Neuronal stem cell (in vitro differentiated cells): ENCODE data around the gene BCOR.

Source experiments
- DNase-seq: peaks from one replicate; pipeline ENCODE4 v3.0.0-alpha.2; 2013; ENCODE audit warnings: low spot score
- H2AFZ ChIP-seq: one replicate; pipeline ENCODE4 v1.6.1; 2013; ENCODE audit warnings: mild to moderate bottlenecking, low read length, inconsistent platforms
- H2AK5ac ChIP-seq: 2 replicates; pipeline ENCODE4 v1.6.1; 2013; ENCODE audit warnings: low read depth, mild to moderate bottlenecking, inconsistent platforms, low read length, moderate library complexity, mixed read lengths
- H2BK120ac ChIP-seq: 2 replicates; pipeline ENCODE4 v1.6.1; 2013; ENCODE audit warnings: low read depth, mild to moderate bottlenecking, inconsistent platforms, low read length, moderate library complexity, mixed read lengths
- H2BK12ac ChIP-seq: one replicate; pipeline ENCODE4 v1.6.1; 2013; ENCODE audit warnings: low read length, inconsistent platforms
- H2BK15ac ChIP-seq: 2 replicates; pipeline ENCODE4 v1.6.1; 2013; ENCODE audit warnings: mild to moderate bottlenecking, low read length, inconsistent platforms, mixed read lengths
- H2BK5ac ChIP-seq: one replicate; pipeline ENCODE4 v1.6.1; 2013; ENCODE audit warnings: inconsistent platforms, mild to moderate bottlenecking, low read length, moderate library complexity
- H3K14ac ChIP-seq: one replicate; pipeline ENCODE4 v1.6.1; 2013; ENCODE audit warnings: low read length, inconsistent platforms
- H3K18ac ChIP-seq: 2 replicates; pipeline ENCODE4 v1.6.1; 2013; ENCODE audit warnings: low read length, inconsistent platforms
- H3K23ac ChIP-seq: 2 replicates; pipeline ENCODE4 v1.6.1; 2013; ENCODE audit warnings: low read depth, mild to moderate bottlenecking, mixed read lengths, low read length, inconsistent platforms; ENCODE audit not compliant: poor library complexity
- H3K27ac ChIP-seq: replicated peaks from 3 replicates; pipeline ENCODE4 v1.5.1; 2013; ENCODE audit warnings: low read length, inconsistent platforms
- H3K27me3 ChIP-seq, 3 experiments: 2 replicates each; pipeline ENCODE4 v1.6.1; 2013; ENCODE audit warnings: low read length in 3 of 3, mild to moderate bottlenecking in 2 of 3, inconsistent platforms in 1 of 3, low read depth in 1 of 3, mixed read lengths in 1 of 3, moderate library complexity in 1 of 3; ENCODE audit not compliant: control insufficient read depth in 3 of 3, insufficient read depth in 3 of 3
- H3K36me3 ChIP-seq, 2 donors: replicated peaks in 1 of 2; 2 replicates each; pipeline ENCODE4 v1.6.1; 2013; ENCODE audit warnings: low read length in 2 of 2; ENCODE audit not compliant: control insufficient read depth in 2 of 2, insufficient read depth in 2 of 2
- H3K4ac ChIP-seq: 2 replicates; pipeline ENCODE4 v1.6.1; 2013; ENCODE audit warnings: inconsistent platforms, mild to moderate bottlenecking, low read length, moderate library complexity
- H3K4me1 ChIP-seq, 2 donors: 1 replicate in 1 of 2; 2 replicates in 1 of 2; pipeline ENCODE4 v1.6.1; 2013; ENCODE audit warnings: low read length in 2 of 2, low read depth in 1 of 2; ENCODE audit not compliant: control insufficient read depth in 2 of 2, insufficient read depth in 1 of 2
- H3K4me2 ChIP-seq: one replicate; pipeline ENCODE4 v1.6.1; 2013; ENCODE audit warnings: mild to moderate bottlenecking, low read length, inconsistent platforms; ENCODE audit not compliant: insufficient read depth, poor library complexity, severe bottlenecking
- H3K4me3 ChIP-seq, 2 donors: 2 replicates each; pipeline ENCODE4 v1.5.1; 2013; ENCODE audit warnings: low read length in 2 of 2, mild to moderate bottlenecking in 2 of 2, inconsistent platforms in 1 of 2, moderate library complexity in 1 of 2
- H3K79me1 ChIP-seq: one replicate; pipeline ENCODE4 v1.6.1; 2013; ENCODE audit warnings: low read depth, mild to moderate bottlenecking, inconsistent platforms, low read length, moderate library complexity
- H3K9ac ChIP-seq: one replicate; pipeline ENCODE4 v1.6.1; 2013; ENCODE audit warnings: mild to moderate bottlenecking, low read depth, low read length, inconsistent platforms; ENCODE audit not compliant: poor library complexity
- H3K9me3 ChIP-seq, 2 donors: replicated peaks in 1 of 2; 2 replicates each; pipeline versions ENCODE3 to v1.6.1; 2013; ENCODE audit warnings: low read length in 2 of 2, mild to moderate bottlenecking in 2 of 2, inconsistent platforms in 1 of 2, low read depth in 1 of 2, mixed read lengths in 1 of 2, moderate library complexity in 1 of 2; ENCODE audit not compliant: control insufficient read depth in 2 of 2, insufficient read depth in 1 of 2
- H4K8ac ChIP-seq: one replicate; pipeline ENCODE4 v1.6.1; 2013; ENCODE audit warnings: low read depth, mild to moderate bottlenecking, inconsistent platforms, low read length, moderate library complexity
- H4K91ac ChIP-seq: one replicate; pipeline ENCODE4 v1.6.1; 2013; ENCODE audit warnings: low read length, low read depth, mild to moderate bottlenecking, inconsistent platforms; ENCODE audit not compliant: poor library complexity
- WGBS, 2 donors: extraction: QIAGEN DNeasy Blood & Tissue Kit; methylation state at CpG; one replicate each; pipeline ENCODE4 v1.1.7; 2013; ENCODE audit warnings: missing lambda C conversion rate in 2 of 2, mixed read lengths in 1 of 2; ENCODE audit not compliant: insufficient read length in 2 of 2, insufficient replicate concordance in 1 of 2; ENCODE audit errors: extremely low coverage in 2 of 2; 5-methylcytosine and 5-hydroxymethylcytosine counted together

BCOR gene

GRCh38 chrX:40093586-40093985 lies 4.2 kb downstream of the BCOR start:
- no peak overlapping the region for H4K8ac ChIP-seq
- H3K4me1 ChIP-seq = peaks cover 9 to 17% of the 10 kb centered on the region in 2 donors
- no peak overlapping the region for H2AK5ac ChIP-seq
- no peak overlapping the region for H3K4ac ChIP-seq
- H2BK15ac ChIP-seq = no peak overlapping the region
- no peak overlapping the region for H2BK12ac ChIP-seq
- no peak overlapping the region for H2BK120ac ChIP-seq
- no peak overlapping the region for H3K23ac ChIP-seq
- H3K9ac ChIP-seq = no peak overlapping the region
- no CpG with 5 or more reads among the region's 10 CpGs for WGBS, 2 donors
- peak overlapping the region; percentile 32 for H3K4me2 ChIP-seq
- no peak overlapping the region for H4K91ac ChIP-seq
- no peak overlapping the region for H2AFZ ChIP-seq
- no peak overlapping the region for H3K18ac ChIP-seq
- H3K79me1 ChIP-seq = peaks cover 5% of the 10 kb centered on the region
- H3K27ac ChIP-seq = no peak overlapping the region
- H3K14ac ChIP-seq = no peak overlapping the region
- H3K27me3 ChIP-seq = peaks cover 0 to 35% (median 0%) of the 10 kb centered on the region in 3 experiments
- DNase-seq = no peak
- H3K9me3 ChIP-seq = no peaks in the 10 kb centered on the region
- no peak overlapping the region for H2BK5ac ChIP-seq
- peak overlapping the region; percentile 60 to 67 for H3K4me3 ChIP-seq
- H3K36me3 ChIP-seq = no peaks in the 10 kb centered on the region

GRCh38 chrX:40092808-40093435 lies 4.8 kb downstream of the BCOR start:
- H2BK5ac ChIP-seq = no peak overlapping the region
- H3K23ac ChIP-seq = no peak overlapping the region
- no peak overlapping the region for H3K14ac ChIP-seq
- H2BK12ac ChIP-seq = no peak overlapping the region
- H4K91ac ChIP-seq = no peak overlapping the region
- H3K27me3 ChIP-seq = peaks cover 0 to 35% (median 0%) of the 10 kb centered on the region in 3 experiments
- DNase-seq = no peak
- H2BK15ac ChIP-seq = no peak overlapping the region
- H3K18ac ChIP-seq = no peak overlapping the region
- peaks cover 13 to 23% of the 10 kb centered on the region in 2 donors for H3K4me1 ChIP-seq
- no peak overlapping the region for H2BK120ac ChIP-seq
- no peaks in the 10 kb centered on the region for H3K36me3 ChIP-seq
- H3K4me2 ChIP-seq = no peak overlapping the region
- H2AFZ ChIP-seq = no peak overlapping the region
- no peak overlapping the region for H4K8ac ChIP-seq
- no peak overlapping the region for H3K4ac ChIP-seq
- WGBS, 2 donors = no CpG with 5 or more reads among the region's 9 CpGs
- no peak overlapping the region for H3K9ac ChIP-seq
- H3K27ac ChIP-seq = no peak overlapping the region
- H3K9me3 ChIP-seq = no peaks in the 10 kb centered on the region
- H2AK5ac ChIP-seq = no peak overlapping the region
- H3K79me1 ChIP-seq = peaks cover 5% of the 10 kb centered on the region
- no peak overlapping the region for H3K4me3 ChIP-seq

- Histone ChIP-seq H4K8ac (no peak overlapping the region), H3K9me3 (no peaks in the 10 kb centered on the region), H3K79me1 (peaks cover 6% of the 10 kb centered on the region), H2BK12ac (no peak overlapping the region), H2BK120ac (no peak overlapping the region), H2BK5ac (no peak overlapping the region), H3K36me3 (peaks cover 0 to 2% of the 10 kb centered on the region in 2 donors), H4K91ac (peak overlapping the region; percentile 72), H3K23ac (peak overlapping the region; percentile 43), H3K4me1 (peaks cover 18 to 29% of the 10 kb centered on the region in 2 donors), H2BK15ac (no peak overlapping the region), H3K27me3 (peaks cover 0 to 35% (median 0%) of the 10 kb centered on the region in 3 experiments), H3K4me2 (peak overlapping the region; percentile 33), H3K14ac (no peak overlapping the region), H2AFZ (no peak overlapping the region), H3K4me3 (no peak overlapping the region), H2AK5ac (no peak overlapping the region), H3K18ac (peak overlapping the region; percentile 48), H3K27ac (no peak overlapping the region), H3K4ac (no peak overlapping the region), H3K9ac (no peak overlapping the region)
- no CpG with 5 or more reads among the region's 70 CpGs for WGBS, 2 donors
- DNase-seq = no peak
Measured at GRCh38 chrX:40091691-40092421, 5.9 kb downstream of the BCOR start.

GRCh38 chrX:40090961-40091360 lies 6.8 kb downstream of the BCOR start:
- no peak overlapping the region for H3K4me3 ChIP-seq
- H2AFZ ChIP-seq = no peak overlapping the region
- peaks cover 6% of the 10 kb centered on the region for H3K79me1 ChIP-seq
- no peak for DNase-seq
- no peak overlapping the region for H2BK12ac ChIP-seq
- no CpG with 5 or more reads among the region's 7 CpGs for WGBS, 2 donors
- H2BK5ac ChIP-seq = no peak overlapping the region
- H3K27me3 ChIP-seq = peaks cover 0 to 36% (median 0%) of the 10 kb centered on the region in 3 experiments
- no peak overlapping the region for H3K27ac ChIP-seq
- H3K9ac ChIP-seq = no peak overlapping the region
- H4K91ac ChIP-seq = no peak overlapping the region
- no peaks in the 10 kb centered on the region for H3K9me3 ChIP-seq
- H3K23ac ChIP-seq = no peak overlapping the region
- no peak overlapping the region for H3K18ac ChIP-seq
- H2BK15ac ChIP-seq = no peak overlapping the region
- no peak overlapping the region for H3K4ac ChIP-seq
- no peak overlapping the region for H2AK5ac ChIP-seq
- H3K14ac ChIP-seq = no peak overlapping the region
- H3K4me1 ChIP-seq = peaks cover 22 to 32% of the 10 kb centered on the region in 2 donors
- H2BK120ac ChIP-seq = no peak overlapping the region
- H3K36me3 ChIP-seq = peaks cover 0 to 8% of the 10 kb centered on the region in 2 donors
- no peak overlapping the region for H4K8ac ChIP-seq
- H3K4me2 ChIP-seq = peak overlapping the region; percentile 45
